Activated T-cell treated with anti-CD3 and anti-CD28 coated beads, Interleukin-2, amount 50 U/mL, for 1 hour (primary cell): ENCODE measurements around the gene OR10A6.

Experiments
- DNase-seq: peaks from one replicate; pipeline ENCODE4 v3.0.0-alpha.2; 2020

The OR10A6 gene

DNA sequence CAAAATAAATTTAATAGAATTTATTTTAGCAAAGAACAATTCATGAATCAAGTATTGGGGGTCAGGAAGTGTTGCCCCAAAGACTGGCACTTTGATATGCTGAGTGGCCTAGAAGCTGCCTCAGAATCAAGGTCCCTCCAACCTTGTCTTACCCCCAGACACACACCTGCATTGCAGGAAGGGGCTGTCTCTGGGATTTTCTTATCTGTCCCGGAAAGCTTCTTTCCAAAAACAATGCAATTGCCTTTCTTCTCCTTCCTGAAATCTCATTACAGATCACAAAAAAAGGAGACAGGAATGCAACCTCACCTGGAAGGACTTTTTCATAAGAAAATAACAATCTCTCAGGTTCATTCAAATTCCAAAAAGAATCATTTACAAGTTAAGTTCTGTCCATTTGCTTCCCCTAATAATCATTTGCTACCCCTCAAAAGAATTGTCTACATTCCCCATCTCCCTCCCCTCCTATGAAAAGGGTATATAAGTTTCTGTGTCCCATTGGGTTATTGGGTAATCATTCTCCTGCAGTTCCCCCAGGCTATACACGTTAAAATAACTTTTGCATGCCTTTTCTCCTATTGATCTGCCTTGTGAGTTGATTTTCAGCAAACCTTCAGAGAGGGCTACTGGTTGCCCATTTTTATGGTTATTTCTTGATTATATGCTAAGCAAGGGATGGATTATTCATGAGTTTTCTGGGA lies 21.3 kb downstream of the OR10A6 start:
- DNase-seq = no peak

DNA sequence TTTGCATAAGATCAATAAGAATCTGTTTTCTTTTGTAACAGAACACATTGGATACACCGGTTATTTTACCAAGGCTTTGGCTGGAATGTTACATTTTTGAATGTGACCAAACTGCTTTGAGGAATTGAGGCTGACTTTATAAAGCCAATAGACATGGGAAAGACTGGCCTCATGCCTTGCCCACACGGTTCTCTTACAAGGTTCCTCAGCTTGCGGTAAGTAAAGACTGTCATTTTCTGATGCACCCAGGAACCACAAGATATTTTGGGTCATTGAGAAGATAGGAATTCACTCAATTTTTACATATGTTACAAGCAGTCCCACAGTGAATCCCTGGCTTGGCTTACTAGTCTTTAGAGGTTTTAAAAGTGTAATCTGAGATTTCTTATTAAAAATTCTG lies 23.9 kb downstream of the OR10A6 start:
- DNase-seq = no peak

DNA sequence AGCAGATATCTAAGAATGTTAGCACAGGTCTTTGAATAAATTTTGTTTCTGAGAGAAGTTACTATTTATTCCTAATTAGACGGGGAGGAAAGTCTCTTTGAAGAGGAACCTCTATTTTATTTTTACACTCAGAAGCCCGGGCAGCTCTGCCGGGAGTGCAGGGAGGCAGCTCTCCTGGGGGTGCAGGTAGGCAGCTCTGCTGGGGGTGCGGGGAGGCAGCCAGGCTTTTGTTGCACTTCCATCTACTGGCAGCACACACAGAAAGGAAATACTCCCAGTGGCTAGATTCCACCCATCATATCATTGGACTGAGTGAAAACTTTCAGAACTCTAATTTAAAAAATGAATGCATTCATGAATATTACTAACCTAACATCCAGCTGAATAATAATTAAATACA lies 24.6 kb downstream of the OR10A6 start:
- no peak for DNase-seq

DNA sequence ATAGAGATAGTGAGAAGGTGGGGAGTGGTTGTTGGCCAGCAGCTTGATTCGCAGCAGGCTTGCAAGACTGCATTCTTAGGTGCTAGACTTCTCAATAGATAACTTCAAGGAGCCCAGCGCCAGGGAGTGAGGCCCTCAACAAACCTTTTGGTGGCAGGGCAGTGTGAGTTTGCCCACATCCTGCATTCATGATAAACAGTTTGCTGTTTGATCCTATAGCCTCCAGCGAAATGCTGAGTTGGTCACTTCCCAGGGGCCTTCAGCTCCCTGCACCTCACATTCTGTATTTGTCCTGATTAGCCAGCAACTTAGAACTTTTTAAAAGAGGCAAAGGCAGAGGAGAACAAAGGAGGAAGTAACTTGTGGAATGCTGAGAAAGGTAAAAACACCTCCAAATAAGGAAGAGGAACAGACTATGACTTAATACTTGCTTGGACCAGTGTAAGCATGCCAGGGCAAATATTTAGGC lies 25.1 kb downstream of the OR10A6 start:
- no peak for DNase-seq

DNA sequence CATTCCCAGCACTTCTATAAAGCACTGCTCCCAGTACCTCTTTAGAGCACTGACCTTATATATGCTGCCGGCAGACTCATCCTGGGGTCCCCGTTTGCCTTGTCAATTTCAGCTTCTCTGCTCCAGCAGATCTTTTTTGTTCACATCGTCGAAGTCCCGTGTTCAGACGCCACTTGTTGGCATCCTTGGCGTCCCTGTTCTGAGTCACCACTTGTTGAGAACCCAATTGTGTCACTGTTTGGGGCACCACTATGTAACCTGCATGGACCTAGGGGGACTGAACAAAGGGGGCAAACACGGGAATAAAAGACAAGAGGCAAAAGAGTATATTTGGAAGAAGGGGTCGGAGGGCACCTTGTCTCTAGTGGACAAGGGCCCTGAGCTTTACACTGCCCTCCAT lies 25.5 kb downstream of the OR10A6 start:
- DNase-seq = no peak

DNA sequence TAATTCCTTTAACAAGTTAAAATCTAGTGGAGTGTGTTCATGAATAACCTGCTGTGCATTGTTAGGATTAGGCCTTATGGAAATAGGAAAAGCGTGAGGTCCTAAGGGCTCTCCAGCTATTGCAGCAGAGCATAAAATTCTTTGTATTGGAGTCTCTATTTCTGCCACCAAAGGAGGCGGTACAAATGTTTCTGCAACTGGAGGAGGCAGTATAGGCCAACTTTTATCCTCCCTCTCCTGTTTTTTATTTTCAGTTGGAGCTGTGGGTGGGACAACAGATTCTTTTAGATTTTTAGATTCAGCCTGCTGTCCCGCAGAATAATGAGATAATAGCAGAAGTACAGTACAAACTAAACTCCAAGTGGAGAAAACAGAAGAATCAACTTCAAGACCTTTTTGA lies 26.2 kb downstream of the OR10A6 start:
- no peak for DNase-seq

DNA sequence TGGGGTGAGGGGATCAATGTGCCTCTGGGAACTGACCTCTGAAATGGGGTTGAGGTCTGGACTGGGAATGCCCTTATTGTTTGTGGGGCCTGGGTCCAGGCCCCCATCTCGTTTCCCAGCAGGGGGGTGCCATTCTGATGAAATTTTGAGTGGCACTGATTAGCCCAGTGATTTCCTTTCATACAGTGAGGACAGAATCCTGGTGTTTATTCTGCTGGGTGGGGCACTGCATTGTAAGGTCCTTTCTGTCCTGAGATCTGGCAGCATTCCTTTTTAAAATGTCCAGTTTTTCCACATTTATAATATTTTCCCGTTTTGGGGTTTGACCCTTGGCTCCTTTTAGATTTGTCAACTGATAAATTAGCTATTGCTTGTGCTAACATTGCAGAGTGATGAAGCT lies 27.1 kb downstream of the OR10A6 start:
- no peak for DNase-seq

DNA sequence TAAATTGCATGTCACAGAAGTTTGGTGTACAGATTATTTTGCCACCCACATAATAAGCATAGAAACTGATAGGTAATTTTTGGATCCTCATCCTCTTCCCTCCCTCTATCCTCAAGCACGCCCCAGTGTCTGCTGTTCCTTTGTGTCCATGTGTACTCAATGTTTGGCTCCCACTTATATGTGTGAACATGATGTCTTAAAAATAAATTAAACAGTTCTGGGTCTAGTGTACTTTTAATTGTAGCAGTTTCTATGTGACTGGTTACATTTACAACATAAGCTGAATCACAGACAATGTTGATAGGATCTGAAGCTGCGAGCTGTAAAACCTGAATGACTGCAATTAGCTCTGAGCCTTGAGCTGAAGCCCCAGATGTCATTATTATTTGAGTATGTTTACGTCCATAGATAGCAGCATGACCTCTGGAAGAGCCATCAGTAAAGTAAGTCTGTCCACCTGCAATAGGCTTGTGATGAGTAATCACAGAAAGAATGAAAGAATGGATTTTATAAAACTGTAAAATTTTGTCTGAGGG lies 29.7 kb downstream of the OR10A6 start:
- DNase-seq = no peak

DNA sequence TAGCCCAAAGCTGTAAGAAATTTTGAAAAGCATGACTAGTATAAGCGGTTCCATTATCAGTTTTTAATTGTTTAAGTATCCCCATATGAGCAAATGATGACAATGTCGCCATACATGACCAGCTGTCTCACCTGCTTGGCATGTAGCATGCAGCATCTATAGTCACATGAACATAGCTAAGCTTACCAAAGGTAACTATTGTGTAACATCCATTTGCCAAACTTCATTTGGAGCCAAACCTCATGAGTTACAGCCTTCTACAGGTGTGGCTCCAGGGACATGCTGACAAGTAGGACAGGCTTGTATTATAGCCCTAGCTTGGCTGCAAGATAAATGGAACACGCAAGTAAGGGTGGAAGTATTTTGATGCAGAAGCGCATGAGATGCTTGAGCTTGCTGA lies 30.4 kb downstream of the OR10A6 start:
- DNase-seq = no peak

DNA sequence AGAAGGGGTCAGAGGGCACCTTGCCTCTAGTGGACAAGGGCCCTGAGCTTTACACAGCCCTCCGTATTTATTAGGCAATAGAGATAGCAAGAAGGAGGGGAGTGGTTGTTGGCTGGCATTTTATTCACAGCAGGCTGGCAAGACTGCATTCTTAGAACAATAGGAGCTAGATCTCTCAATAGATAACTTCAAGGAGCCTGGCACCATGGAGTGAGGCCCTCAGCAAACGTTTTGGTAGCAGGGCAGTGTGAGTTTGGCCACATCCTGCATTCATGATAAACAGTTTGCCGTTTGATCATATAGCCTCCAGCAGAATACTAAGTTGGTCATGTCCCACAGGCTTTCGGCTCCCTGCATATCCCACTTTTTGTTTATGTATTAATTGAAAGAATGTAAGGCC lies 31.6 kb downstream of the OR10A6 start:
- no peak for DNase-seq

DNA sequence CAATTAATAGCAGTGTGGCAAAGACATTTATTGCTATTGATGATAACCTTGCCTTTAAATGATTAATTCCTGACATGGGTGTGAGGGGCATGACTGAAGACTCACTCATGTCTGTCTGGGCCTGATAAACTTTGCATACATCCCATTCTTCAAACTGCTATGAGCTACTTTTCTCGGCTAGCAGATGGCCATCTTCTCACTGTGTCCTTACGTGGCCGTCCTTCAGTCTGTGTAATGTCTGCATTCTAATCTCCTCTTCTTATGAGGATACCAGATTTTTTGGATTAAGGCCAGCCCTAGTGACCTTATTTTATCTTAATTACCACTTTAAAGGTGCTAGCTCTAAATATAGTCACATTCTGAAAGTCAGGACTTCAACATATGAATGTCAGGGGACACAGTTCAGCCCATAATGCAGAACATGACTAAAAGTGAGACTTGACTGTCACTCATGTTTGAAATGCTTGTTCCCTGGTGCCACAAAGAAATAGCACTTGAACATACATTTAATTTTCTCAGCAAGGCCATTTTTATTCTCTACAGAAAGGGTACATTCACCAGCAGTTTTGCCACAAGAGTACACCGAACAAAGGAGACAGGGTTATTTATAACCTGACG lies 32.3 kb downstream of the OR10A6 start:
- no peak for DNase-seq

DNA sequence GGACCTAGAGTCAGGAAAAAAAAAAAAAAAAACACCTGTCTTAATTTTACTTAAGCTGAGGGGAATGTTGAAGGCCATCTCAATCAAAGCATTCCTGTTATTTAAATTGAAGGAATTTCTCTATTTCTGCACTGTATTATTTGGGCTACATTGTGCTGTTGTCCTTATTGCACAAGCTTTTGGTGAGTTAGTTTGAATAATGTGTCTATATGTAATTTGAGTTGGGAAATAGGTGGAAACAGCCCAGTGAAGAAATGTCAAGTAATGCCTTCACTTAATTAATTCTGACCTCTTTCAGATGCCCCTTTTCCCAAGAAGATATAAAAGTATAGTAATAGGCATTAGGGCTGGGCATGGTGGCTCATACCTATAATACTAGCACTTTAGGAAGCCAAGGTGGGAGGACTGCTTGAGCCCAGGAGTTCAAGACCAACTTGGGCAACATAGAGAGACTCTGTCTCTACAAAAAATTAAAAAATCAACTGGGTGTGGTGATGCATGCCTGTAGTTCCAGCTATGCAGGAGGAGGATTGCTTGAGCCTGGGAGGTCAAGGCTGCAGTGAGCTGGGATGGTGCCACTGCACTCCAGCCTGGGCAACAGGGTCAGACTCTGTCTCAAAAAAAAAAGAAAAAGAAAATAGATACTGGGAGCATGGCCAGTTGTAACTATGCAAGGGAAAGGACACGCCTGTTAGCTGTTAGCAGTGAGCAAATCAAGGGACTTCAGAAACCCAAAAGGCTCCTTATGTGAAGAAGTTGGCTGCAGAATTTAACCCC lies 34.9 kb downstream of the OR10A6 start:
- no peak for DNase-seq

DNA sequence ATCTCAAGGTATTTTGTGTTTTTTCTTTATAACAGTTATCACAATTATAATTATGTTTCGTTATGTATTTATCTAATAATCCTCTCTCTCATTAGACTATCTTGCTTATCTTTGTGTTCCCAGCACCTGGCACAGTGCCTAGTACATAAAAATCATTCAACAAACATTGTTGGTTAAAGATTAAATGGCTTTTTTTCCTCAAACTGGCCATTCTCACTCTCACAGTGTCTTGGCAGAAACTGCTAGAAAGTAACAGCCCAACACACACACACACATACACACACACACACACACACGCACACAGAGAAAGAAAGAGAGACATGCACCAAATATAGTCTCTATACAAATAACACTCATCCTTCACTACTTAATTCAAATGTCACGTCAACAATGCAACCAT lies 36.8 kb downstream of the OR10A6 start:
- no peak for DNase-seq

DNA sequence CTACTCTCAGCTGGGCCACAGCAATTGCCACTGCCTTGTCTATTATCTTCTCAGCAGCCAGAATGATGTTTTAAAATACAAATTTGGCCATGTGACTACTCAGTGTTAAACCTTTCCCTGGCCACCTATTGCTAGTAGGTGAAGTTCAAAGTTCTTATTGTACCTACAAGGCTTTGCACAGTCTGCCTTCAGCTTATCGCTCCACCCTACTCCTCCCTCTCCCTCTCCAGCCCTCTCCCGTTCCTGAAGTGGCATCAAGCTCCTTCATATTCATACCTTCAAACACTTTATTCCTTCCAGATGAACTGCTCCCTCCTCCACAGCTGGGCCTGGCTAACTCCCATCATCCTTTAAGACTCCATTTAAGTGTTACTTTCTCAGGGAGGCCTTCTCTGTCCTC lies 37.3 kb downstream of the OR10A6 start:
- no peak for DNase-seq

DNA sequence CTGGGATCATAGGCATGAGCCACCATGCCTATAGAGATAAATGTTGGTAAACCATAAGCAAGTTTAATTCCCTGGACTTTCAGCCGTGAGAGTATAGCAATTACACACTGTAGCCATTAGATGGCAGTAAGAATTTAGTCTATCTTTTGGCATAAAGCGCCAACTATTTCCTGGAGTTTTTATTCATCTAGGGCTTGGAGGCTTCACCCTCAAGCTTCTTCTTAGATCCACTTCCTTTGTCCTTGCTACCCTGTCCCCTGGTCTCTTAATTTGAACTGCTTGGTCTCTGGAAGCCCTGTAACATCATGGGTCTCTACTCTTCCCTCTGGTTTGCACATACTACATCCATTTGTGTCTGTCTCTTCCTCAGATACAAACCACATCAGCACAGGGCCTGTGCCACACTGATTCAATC lies 38.2 kb downstream of the OR10A6 start:
- no peak for DNase-seq

DNA sequence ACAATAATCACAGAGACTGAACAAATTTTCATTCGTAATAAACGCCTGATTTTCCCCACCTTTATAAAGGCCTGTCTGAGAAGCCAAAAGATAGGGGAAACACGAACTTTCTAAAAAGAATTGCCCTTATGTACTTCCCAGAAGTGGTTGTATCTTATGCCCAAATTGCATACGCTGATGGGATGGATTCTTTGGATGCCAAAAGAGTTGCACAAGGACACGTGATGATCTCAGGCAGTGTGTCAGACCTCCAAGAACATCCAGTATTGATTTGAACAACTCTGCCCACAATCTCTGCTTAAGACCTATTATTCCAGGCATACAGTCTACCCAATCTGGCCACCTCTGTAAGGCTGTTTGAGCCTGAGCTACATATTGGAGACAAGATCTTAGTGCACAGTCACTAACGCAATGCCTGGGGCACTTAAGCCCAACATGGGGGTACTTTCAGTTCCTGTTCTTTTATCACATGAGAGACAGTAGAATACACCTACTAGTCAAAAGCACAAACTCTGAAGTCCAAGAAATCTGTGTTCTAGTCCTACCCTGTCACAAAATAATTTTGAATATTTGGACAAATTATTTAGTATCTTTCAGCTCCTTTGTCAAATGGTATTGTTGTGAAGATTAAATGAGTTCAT lies 38.9 kb downstream of the OR10A6 start:
- no peak for DNase-seq

DNA sequence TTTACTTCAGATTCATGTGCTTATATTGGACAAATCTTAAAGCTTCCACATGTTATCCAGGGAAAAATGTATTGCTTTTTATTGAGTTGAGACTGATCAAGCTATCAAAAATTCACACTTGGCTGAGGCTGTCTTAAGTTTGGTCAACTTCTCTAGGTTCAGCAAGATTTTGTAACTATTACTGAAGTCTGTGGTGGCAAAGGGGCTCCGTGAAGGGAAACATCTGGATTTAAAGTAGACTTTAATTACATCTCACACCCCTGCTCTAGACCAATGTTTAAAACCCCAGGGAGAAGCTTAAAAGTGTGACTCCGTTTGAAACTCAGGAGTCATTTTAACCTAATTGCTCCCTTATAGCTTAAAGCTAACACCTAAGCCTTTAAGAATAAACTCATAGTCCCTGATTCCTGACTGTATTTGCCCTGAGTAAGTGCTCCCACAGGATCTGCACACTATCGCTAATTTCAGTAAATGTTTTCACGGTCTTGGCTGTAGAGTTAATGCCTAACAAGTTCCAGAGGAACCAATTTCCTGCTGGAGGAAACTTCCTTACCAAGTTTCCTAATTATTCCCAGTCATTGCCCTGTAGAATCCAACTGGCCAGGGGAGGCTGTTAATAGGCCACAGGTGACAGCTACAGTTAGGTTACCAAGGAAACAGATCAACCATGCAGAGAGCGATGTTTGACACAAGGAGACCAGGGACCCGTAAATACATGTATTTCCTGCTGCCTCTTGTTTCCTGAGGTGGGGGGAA lies 40.5 kb downstream of the OR10A6 start:
- no peak for DNase-seq

DNA sequence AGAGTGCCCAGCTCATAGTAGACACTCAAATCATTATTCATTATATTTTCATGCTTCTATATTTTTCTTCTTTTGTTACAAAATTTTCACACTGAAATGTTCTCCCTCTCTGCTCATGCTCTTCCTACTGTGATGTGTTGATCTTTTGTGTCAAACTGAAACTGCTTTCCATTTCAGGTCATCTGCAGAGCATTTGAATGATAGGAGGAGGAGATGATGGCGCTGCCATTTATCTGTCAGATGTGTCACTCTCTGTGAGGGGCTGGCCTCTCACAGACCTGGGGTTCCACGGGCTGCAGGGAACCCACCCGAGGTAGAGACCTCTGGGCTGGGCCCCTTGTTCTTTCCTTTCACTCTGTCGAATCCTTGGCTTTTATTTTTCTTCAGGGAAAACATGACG lies 41.1 kb downstream of the OR10A6 start:
- no peak for DNase-seq

DNA sequence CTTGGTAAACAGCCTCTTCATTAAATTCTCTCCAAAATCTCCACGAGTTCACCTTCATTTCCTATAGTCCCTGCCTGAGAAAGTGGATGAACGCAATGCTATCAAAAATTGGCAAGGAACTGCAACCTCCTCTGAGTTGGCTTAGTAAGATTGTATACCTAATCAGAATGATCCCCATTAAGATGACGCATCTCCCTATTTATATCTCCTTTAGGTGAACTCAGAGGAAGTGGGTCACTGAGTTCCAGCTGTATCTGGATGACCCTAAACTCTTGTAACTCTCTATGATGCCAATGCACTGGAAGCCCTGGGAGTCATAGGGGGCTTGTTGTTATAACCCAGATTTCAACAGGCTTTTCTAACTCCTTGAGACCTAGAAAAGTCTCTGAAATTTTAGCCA lies 48.2 kb downstream of the OR10A6 start:
- DNase-seq = no peak
